ENCODE data around the gene NPSR1.

GRCh38 chr7:34657632-34658268 lies at the start of gene NPSR1:
- no peak for TF ChIP-seq MYC (IDR thresholded peaks at IDR 0.05; ENCODE audit: low read depth, low read length)
- TF ChIP-seq CTCF (IDR thresholded peaks at IDR 0.05; ENCODE audit: low read depth, low read length) = no peak
- TF ChIP-seq POLR2A (IDR thresholded peaks at IDR 0.05; ENCODE audit: extremely low read depth, insufficient read length) = no peak
